ENCODE data around the gene MECP2.

MECP2 gene

DNA sequence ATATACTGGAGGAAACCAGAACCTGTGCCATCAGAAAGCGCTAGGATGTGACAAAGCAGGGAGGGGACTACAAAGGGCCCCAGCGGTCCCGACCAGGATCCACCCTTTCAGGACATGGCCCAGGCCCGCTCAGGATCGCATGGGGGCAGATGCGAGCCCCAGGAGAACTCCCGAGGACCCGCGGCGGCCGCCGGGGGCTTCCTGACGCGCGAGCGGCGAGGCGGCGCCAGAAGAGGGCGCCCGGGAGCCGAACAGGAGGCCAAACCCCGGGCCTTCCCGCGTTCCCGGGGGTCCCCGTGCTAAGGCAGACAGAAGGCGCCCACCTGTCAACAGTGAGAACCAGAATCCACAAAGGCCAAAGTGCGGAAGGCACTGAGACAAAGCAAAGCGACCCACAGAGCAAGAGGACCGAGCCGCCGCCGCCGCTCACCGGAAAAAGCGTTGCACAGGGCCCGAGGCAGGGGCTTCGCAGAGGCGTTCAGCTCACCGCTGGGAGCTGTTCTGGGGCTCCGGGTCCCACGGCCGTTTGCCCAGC is 39.2 kb upstream of the MECP2 start:
- peak overlapping the region; percentile 37 for H3K4me3 ChIP-seq (ENCODE audit: low read length)
- TF ChIP-seq, protein P1, sequence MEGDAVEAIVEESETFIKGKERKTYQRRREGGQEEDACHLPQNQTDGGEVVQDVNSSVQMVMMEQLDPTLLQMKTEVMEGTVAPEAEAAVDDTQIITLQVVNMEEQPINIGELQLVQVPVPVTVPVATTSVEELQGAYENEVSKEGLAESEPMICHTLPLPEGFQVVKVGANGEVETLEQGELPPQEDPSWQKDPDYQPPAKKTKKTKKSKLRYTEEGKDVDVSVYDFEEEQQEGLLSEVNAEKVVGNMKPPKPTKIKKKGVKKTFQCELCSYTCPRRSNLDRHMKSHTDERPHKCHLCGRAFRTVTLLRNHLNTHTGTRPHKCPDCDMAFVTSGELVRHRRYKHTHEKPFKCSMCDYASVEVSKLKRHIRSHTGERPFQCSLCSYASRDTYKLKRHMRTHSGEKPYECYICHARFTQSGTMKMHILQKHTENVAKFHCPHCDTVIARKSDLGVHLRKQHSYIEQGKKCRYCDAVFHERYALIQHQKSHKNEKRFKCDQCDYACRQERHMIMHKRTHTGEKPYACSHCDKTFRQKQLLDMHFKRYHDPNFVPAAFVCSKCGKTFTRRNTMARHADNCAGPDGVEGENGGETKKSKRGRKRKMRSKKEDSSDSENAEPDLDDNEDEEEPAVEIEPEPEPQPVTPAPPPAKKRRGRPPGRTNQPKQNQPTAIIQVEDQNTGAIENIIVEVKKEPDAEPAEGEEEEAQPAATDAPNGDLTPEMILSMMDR (conservative IDR thresholded peaks at IDR 0.05; ENCODE audit: low read length): peak; percentile 49
- peak; percentile 29 for DNase-seq (ENCODE audit: low read depth)

DNA sequence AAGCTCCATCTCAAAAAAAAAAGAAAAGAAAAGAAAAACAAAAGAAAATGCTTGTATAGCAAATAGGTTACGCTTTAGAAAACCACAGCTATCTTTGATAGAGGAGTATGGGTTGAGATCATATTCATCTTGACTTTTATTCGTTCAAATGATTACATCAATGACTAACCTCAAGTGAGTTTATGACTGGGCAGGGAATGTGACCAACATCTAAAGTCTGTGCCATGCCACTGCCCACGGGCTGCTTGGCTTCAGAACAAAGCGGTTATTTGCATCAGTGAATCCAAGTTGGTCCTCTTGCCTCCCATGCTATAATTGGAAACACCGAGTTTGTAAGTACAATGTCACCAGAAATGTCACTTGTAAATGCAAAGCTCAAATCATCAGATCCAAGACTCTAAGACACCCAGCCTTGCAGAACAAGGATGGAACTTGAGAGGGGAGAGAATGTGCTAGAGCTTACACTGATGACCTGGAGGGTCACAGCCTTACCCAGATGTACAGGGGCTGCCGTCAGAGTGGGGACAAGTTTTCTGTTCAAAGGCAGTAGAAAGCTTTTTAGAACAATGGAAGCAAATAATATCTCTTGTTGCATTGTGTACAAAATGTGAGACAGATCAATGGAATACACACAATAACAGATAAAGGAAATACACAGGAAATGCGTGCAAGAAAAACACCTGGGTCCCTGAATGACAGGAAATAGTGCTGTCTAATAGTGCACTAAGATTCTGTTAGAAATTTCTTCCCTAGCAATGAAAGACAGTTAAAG is 38.1 kb upstream of the MECP2 start:
- TF ChIP-seq, protein P1 (conservative IDR thresholded peaks at IDR 0.05; ENCODE audit: low read length): no peak
- DNase-seq (ENCODE audit: low read depth): no peak
- no peak overlapping the region for H3K4me3 ChIP-seq (ENCODE audit: low read length)

DNA sequence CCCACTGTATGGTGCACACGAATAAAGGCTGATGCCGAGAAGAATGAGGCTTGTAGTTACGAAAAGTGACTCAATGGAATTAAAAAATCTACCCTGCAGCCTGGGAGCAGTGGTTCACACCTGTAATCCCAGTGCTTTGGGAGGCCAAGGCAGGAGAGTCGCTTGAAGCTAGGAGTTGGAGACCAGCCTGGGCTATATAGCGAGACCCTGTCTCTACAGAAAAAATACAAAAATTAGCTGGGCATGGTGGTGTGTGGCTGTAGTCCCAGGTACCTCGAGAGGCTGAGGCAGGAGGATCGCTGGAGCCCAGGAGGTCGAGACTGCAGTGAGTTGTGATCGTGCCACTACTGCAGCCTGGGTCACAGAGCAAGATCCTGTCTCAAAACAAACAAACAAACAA is 34.8 kb upstream of the MECP2 start:
- TF ChIP-seq, protein P1 (conservative IDR thresholded peaks at IDR 0.05; ENCODE audit: low read length): no peak
- H3K4me3 ChIP-seq (ENCODE audit: low read length): no peak overlapping the region
- DNase-seq (ENCODE audit: low read depth): no peak

DNA sequence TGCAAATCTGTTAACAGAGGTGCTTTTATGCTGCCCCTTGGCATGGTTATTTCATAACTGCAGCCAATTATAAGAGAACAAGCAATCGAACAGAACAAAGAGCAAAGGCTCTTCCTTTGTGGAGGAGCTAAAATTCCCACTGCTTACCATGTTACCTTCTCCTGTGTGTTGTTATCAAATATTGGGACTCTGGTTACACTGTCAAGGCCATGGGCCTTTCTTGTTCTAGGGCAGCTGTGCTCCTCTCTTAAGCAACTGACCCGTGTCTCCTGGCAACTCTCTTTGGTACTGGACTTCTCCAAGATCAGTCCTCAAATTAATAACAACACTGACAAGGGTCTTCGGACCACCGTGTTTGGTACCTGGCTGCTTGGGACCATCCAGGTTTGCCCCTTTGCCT is 34.4 kb upstream of the MECP2 start:
- TF ChIP-seq, protein P1 (conservative IDR thresholded peaks at IDR 0.05; ENCODE audit: low read length): no peak
- H3K4me3 ChIP-seq (ENCODE audit: low read length): no peak overlapping the region
- DNase-seq (ENCODE audit: low read depth): no peak

DNA sequence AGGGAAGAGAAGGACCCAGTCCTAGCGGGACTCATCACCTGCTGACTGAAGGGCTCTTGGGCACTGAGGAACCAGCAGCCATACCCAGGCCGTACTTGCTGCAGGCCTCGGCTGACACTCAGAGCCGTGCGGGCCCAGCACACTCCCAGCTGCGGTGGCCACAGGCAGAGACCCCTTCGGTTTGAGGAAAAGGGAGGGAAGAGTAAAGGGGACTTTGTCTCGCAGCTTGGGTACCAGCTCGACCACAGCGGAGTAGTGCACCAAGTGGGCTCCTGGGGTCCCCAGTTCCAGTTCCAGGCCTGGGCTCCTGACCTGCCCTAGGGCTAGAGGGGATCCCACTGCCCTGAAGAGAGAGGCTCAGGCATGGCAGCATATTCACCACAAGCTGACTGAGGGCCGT is 28.6 kb upstream of the MECP2 start:
- no peak overlapping the region for H3K4me3 ChIP-seq (ENCODE audit: low read length)
- DNase-seq (ENCODE audit: low read depth): no peak
- TF ChIP-seq, protein P1 (conservative IDR thresholded peaks at IDR 0.05; ENCODE audit: low read length): no peak

DNA sequence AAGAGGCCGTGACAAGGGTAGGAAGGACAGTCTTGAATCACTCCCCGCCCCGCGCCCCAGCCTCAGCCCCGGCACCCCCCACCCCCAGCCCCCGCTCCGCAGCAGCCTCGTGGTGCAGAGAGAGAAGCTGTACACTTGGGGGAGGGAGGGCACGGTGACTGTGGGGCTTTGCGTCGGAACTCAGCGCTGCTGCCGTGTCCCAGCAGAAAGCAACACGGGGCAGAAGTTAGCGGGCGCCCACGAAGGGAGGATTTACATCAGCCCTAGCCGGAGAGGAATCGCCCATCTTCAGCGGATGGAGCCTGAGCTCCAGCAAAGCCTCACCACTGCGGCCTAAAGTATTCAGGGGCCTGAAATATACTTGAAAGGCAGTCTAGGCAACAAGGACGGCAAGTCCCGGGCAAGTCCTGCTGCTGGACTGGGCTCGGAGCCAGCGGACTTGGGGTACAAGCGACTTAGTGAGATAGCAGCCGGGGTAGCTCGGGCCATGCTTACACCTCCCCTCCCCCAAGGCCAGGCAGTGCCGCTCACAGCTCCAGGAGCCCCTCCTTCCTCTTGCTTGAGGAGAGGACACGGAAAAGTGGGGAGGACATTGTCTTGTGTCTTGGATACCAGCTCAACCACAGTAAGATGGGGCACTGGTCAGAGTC is 28.0 kb upstream of the MECP2 start:
- TF ChIP-seq, protein P1 (conservative IDR thresholded peaks at IDR 0.05; ENCODE audit: low read length): no peak
- DNase-seq (ENCODE audit: low read depth): no peak
- H3K4me3 ChIP-seq (ENCODE audit: low read length): no peak overlapping the region

Measured in AG10803 (cell line).